Aorta (tissue), 5 donors: ENCODE results near the gene CMSS1. TPM values are rescaled to one million over a fixed set of nuclear protein-coding genes. Genes with fewer than 3 reads are reported as not detected.

ENCODE experiments used
- ATAC-seq: fragments of 200-7000 bp; cut with Tn5 transposase; one replicate; pipeline ENCODE4 v1.9.1; 2022; ENCODE audit warnings: moderate library complexity; ENCODE audit not compliant: low FRiP score
- DNase-seq, 2 donors: peaks; one replicate each; pipeline ENCODE4 v3.0.0-alpha.2; 2020
- H3K27ac ChIP-seq, 2 donors: one replicate each; pipeline ENCODE4 v1.5.1; 2013; ENCODE audit warnings: low read length in 2 of 2, mild to moderate bottlenecking in 2 of 2, moderate library complexity in 2 of 2, control low read depth in 1 of 2, inconsistent platforms in 1 of 2, low read depth in 1 of 2
- H3K27me3 ChIP-seq, 2 donors: one replicate each; pipeline ENCODE4 v1.6.1; 2013; ENCODE audit warnings: control low read depth in 1 of 2, low read length in 1 of 2, mild to moderate bottlenecking in 1 of 2, moderate library complexity in 1 of 2; ENCODE audit not compliant: insufficient read depth in 2 of 2, control insufficient read depth in 1 of 2
- H3K36me3 ChIP-seq, 2 donors: one replicate each; pipeline ENCODE4 v1.6.1; 2013; ENCODE audit warnings: control low read depth in 1 of 2, low read length in 1 of 2, mild to moderate bottlenecking in 1 of 2; ENCODE audit not compliant: insufficient read depth in 2 of 2, control insufficient read depth in 1 of 2
- H3K4me1 ChIP-seq, 2 donors: one replicate each; pipeline ENCODE4 v1.6.1; 2013; ENCODE audit warnings: low read length in 2 of 2, control low read depth in 1 of 2, mild to moderate bottlenecking in 1 of 2, moderate library complexity in 1 of 2; ENCODE audit not compliant: insufficient read depth in 2 of 2, control insufficient read depth in 1 of 2
- H3K4me3 ChIP-seq, 2 donors: one replicate each; pipeline ENCODE4 v1.5.1; 2013; ENCODE audit warnings: low read length in 2 of 2, control low read depth in 1 of 2, mild to moderate bottlenecking in 1 of 2
- H3K9me3 ChIP-seq: one replicate; pipeline ENCODE4 v1.6.1; 2013; ENCODE audit warnings: mild to moderate bottlenecking, low read length; ENCODE audit not compliant: control insufficient read depth
- WGBS, 2 donors: extraction: QIAGEN DNeasy Blood & Tissue Kit; methylation state at CpG; one replicate each; pipeline ENCODE4 v1.1.7; 2013; 5-methylcytosine and 5-hydroxymethylcytosine counted together
- intact Hi-C, 2 donors: fragments of 100-400 bp; cut with DNase I; formaldehyde crosslinking; loops; one replicate each; pipeline versions ENCODE4 v1.14.2 to v1.15.0; 2022
- polyA plus RNA-seq, 2 donors: library from polyadenylated mRNA; stranded (reverse); fragments of 200-250 nt; gene quantifications; one replicate each; pipeline ENCODE4 v1.2.3, GENCODE V29; 2013
- total RNA-seq, 2 donors: library from RNA; stranded (reverse); fragmentation: NEBNext Ultra II Directional; extraction: Animal tissue kit (Norgen Biotek cat#: 25700); gene quantifications; one replicate each; pipeline ENCODE4 v1.2.1, GENCODE V29; 2021
- donor health status: healthy with polysubstance abuse.
- donor health status: Bipolar disorder and iron deficiency.
- donor health status: DM: no; HTN: no; CAD: no.
- donor health status: DM: no; HTN: no; CAD: no.
- donor health status: DM: yes; HTN: yes; CAD: no.

Gene CMSS1
- total and polyA plus RNA-seq, 4 donors: 21.3 to 36.3 (median 33.3) TPM

GRCh38 chr3:99950921-99951320 lies 133.3 kb downstream of the CMSS1 start:
- intact Hi-C loops: no loop called here
- Histone ChIP-seq H3K4me3 (no peak overlapping the region), H3K36me3 (no peaks in the 10 kb centered on the region), H3K4me1 (peaks cover 0 to 7% of the 10 kb centered on the region in 2 donors), H3K27ac (peak overlapping the region in 1 of 2 donors; percentile 84), H3K9me3 (no peaks in the 10 kb centered on the region), H3K27me3 (no peaks in the 10 kb centered on the region)
- ATAC-seq (peak; percentile 36), DNase-seq (no peak)
- WGBS, 2 donors: 9 to 13% methylated on average over 1 of the region's 1 CpG

DNA sequence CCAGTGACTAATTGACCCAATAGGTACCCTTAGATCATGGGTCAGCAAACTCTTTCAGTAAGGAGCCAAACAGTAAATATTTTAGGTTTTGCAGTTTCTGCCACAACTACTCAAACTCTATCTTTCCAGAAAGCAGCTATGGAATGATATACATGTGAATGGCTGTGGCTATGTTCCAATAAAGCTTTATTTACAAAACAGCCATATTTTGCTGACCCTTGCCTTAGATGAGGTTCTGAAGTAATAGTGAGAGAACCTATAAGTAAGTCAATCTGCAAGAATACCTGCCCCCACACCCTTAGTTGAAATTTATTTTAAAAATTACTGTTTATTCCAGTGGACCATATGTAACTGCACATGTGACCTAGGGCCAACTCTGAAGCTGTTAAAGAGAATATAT lies 134.0 kb downstream of the CMSS1 start:
- H3K4me1 ChIP-seq: peaks cover 0 to 8% of the 10 kb centered on the region in 2 donors
- intact Hi-C loops: no loop called here

DNA sequence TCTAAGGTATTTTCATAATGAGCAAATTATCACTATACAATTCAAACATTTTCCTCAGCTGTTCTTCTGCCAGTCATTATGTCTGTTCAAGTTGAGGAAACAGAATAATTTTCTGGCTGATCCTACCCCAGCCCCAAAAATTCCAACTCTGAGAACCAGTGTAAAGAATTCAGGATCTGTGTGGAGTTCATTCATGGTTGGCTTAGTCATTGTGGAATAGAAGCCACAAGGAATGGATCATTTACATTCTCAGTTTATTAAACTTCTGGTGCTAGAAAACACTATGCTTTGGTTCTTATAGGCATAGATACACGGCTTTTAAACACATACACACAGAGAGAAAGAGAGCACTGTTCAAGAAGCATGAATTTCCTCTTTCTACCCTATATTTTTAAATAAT lies 134.6 kb downstream of the CMSS1 start:
- WGBS, 2 donors: 78 to 85% methylated on average over 1 of the region's 1 CpG
- intact Hi-C loops: no loop called here
- Histone ChIP-seq H3K4me3 (no peak overlapping the region), H3K36me3 (no peaks in the 10 kb centered on the region), H3K27ac (no peak overlapping the region), H3K27me3 (no peaks in the 10 kb centered on the region), H3K4me1 (peaks cover 0 to 12% of the 10 kb centered on the region in 2 donors), H3K9me3 (no peaks in the 10 kb centered on the region)
- DNase-seq (no peak), ATAC-seq (no peak)

More for the DNA sequence above, 134.0 kb downstream of the CMSS1 start:
- ATAC-seq (no peak), DNase-seq (no peak)
- Histone ChIP-seq H3K9me3 (no peaks in the 10 kb centered on the region), H3K4me3 (no peak overlapping the region), H3K36me3 (no peaks in the 10 kb centered on the region), H3K27ac (no peak overlapping the region), H3K27me3 (no peaks in the 10 kb centered on the region)

GRCh38 chr3:99953596-99953995 lies 135.9 kb downstream of the CMSS1 start:
- Histone ChIP-seq H3K4me1 (peaks cover 2 to 13% of the 10 kb centered on the region in 2 donors), H3K36me3 (no peaks in the 10 kb centered on the region), H3K27ac (no peak overlapping the region), H3K4me3 (no peak overlapping the region), H3K9me3 (no peaks in the 10 kb centered on the region), H3K27me3 (no peaks in the 10 kb centered on the region)
- ATAC-seq (no peak), DNase-seq (no peak)
- intact Hi-C loops: no loop called here

- peaks cover 2 to 18% of the 10 kb centered on the region in 2 donors for H3K4me1 ChIP-seq
- no peak overlapping the region for H3K4me3 ChIP-seq
- no peaks in the 10 kb centered on the region for H3K36me3 ChIP-seq
- H3K27me3 ChIP-seq: no peaks in the 10 kb centered on the region
- WGBS, 2 donors: 23 to 39% methylated on average over 4 of the region's 4 CpGs
- DNase-seq (no peak), ATAC-seq (no peak)
- intact Hi-C loops: no loop called here
- H3K9me3 ChIP-seq: no peaks in the 10 kb centered on the region
- peak overlapping the region in 1 of 2 donors; percentile 43 for H3K27ac ChIP-seq
These were observed 137.4 kb downstream of the CMSS1 start for GRCh38 chr3:99954914-99955644.

DNA sequence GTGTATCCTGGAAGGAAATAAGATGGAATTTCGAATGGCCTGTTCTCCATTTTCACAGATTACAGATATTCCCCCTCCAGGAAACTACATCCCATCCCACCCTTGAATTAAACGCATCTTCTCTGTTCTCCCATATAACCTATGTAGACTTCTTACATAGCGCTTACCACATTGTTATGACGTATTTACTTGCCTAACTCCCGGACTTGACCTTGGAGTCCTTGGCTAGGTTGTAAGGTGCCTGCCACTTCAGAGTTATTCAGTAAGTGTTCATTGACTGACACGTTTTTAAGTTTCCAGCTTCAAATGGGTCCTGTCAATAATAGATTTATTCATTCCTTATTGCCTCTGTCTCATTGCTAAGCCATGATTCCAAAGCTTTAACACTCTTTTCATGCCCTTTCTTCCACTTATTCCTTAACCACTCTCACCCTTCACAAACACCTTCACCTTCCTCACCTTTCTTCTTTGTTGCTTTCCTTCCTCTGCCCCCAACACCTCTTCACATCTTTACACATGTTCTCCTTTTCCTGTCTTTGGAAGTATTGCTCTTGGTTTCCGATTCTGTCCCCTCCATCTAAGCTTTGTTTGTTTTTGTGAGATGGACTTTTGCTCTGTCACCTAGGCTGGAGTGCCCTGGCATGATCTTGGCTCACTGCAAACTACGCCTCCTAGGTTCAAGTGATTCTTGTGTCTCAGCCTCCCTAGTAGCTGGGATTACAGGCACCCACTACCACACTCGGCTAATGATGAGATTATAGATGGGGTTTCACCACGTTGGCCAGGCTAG lies 138.3 kb downstream of the CMSS1 start:
- H3K27ac ChIP-seq: peak overlapping the region in 1 of 2 donors; percentile 38
- no peaks in the 10 kb centered on the region for H3K36me3 ChIP-seq

GRCh38 chr3:99957151-99957796 lies 139.6 kb downstream of the CMSS1 start:
- Histone ChIP-seq H3K4me1 (peaks cover 5 to 12% of the 10 kb centered on the region in 2 donors), H3K27ac (peak overlapping the region in 1 of 2 donors; percentile 82), H3K27me3 (no peaks in the 10 kb centered on the region), H3K9me3 (no peaks in the 10 kb centered on the region), H3K36me3 (no peaks in the 10 kb centered on the region), H3K4me3 (no peak overlapping the region)
- no peak for ATAC-seq
- 20 to 34% methylated on average over 4 of the region's 4 CpGs for WGBS, 2 donors
- no peak for DNase-seq
- intact Hi-C loops: no loop called here

More for the DNA sequence above, 138.3 kb downstream of the CMSS1 start:
- intact Hi-C loops: no loop called here
- ATAC-seq: no peak
- no peak for DNase-seq
- Histone ChIP-seq H3K9me3 (no peaks in the 10 kb centered on the region), H3K4me1 (peaks cover 2 to 12% of the 10 kb centered on the region in 2 donors), H3K4me3 (no peak overlapping the region), H3K27me3 (no peaks in the 10 kb centered on the region)
- 94% methylated on average over 10 of the region's 10 CpGs for WGBS, 2 donors

- no peaks in the 10 kb centered on the region for H3K27me3 ChIP-seq
- no peaks in the 10 kb centered on the region for H3K9me3 ChIP-seq
- intact Hi-C loops: no loop called here
- H3K4me3 ChIP-seq: no peak overlapping the region
- peaks cover 5 to 12% of the 10 kb centered on the region in 2 donors for H3K4me1 ChIP-seq
- ATAC-seq: no peak
- DNase-seq: no peak
- 3 to 7% methylated on average over 3 of the region's 3 CpGs for WGBS, 2 donors
- no peaks in the 10 kb centered on the region for H3K36me3 ChIP-seq
- peak overlapping the region; percentile 1 to 85 for H3K27ac ChIP-seq
These were observed 140.7 kb downstream of the CMSS1 start for GRCh38 chr3:99958222-99958912.
